ENCODE measurements around the gene TUBGCP6. TPM values are rescaled to one million over a fixed set of nuclear protein-coding genes. Genes with fewer than 3 reads are reported as not detected.

Gene TUBGCP6
- total RNA-seq, 2 donors from 2014 or later = 52.3 to 80.1 TPM

DNA sequence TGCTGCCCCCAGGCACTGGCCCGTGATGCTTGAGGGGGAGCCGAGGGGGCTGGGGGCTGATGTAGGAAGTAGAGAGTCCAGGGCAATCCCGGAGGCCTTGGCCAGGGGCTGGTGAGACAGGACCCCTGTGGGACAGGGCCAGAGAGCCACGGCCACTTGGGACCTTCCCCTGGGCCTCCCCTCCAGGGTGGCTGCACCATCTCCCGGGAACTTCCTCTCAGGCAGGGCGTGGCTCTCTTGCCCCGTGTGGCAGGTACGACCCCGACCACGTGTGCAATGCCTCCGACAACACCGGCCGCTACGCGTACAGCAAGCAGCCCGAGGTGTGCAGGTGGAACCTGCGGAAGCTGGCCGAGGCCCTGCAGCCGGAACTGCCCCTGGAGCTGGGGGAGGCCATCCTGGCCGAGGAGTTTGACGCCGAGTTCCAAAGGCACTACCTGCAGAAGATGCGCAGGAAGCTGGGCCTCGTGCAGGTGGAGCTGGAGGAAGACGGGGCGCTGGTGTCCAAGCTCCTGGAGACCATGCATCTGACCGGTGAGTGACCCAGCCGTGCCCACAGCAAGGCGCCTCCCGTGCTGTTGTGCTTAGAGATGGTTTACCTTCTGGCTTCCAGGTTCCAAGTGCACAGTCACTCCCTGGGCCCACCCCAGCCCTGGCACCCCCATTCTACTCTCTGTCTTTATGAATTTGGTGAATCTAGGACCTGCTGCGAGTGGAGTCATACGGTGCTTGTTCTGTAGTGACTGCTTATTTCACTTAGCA lies 34.3 kb downstream of the TUBGCP6 start:
- no peaks in the 10 kb centered on the region for H3K9me3 ChIP-seq
- peaks cover 26% of the 10 kb centered on the region for H3K36me3 ChIP-seq
- no peak overlapping the region for H3K27ac ChIP-seq
- H3K4me1 ChIP-seq (ENCODE audit: control insufficient read depth in 1 of 2, low read depth in 2 of 2) = peaks cover 0 to 9% of the 10 kb centered on the region in 2 donors
- ATAC-seq (ENCODE audit: insufficient number of reproducible peaks, low FRiP score, low read depth) (no peak), DNase-seq (ENCODE audit: low spot score) (no peak)
- TF ChIP-seq, protein P1, sequence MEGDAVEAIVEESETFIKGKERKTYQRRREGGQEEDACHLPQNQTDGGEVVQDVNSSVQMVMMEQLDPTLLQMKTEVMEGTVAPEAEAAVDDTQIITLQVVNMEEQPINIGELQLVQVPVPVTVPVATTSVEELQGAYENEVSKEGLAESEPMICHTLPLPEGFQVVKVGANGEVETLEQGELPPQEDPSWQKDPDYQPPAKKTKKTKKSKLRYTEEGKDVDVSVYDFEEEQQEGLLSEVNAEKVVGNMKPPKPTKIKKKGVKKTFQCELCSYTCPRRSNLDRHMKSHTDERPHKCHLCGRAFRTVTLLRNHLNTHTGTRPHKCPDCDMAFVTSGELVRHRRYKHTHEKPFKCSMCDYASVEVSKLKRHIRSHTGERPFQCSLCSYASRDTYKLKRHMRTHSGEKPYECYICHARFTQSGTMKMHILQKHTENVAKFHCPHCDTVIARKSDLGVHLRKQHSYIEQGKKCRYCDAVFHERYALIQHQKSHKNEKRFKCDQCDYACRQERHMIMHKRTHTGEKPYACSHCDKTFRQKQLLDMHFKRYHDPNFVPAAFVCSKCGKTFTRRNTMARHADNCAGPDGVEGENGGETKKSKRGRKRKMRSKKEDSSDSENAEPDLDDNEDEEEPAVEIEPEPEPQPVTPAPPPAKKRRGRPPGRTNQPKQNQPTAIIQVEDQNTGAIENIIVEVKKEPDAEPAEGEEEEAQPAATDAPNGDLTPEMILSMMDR (IDR thresholded peaks at IDR 0.05) = no peak
- no peak overlapping the region for H3K4me3 ChIP-seq
- no peaks in the 10 kb centered on the region for H3K27me3 ChIP-seq (replicated peaks; ENCODE audit: insufficient read depth)

DNA sequence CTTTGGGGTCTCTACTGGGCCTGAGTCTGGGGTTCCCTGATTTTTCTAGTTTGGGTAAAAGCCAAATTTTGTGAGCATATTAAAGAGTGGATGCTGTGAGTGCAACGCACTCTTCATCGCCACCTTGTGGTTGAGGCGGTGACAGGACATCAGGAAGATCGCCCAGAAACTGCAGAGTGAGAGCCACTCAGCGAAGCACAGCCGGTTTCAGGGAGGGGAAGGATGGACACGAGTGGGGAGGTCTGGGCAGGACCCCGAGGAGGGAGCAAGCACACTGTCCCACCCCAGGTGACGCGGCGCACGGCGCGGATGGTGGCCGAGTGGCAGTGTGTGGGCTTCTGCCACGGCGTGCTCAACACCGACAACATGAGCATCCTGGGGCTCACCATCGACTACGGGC lies 34.9 kb downstream of the TUBGCP6 start:
- no peak for ATAC-seq (ENCODE audit: insufficient number of reproducible peaks, low FRiP score, low read depth)
- Histone ChIP-seq H3K27ac (no peak overlapping the region), H3K4me1 (ENCODE audit: control insufficient read depth in 1 of 2, low read depth in 2 of 2) (peaks cover 0 to 9% of the 10 kb centered on the region in 2 donors), H3K9me3 (no peaks in the 10 kb centered on the region), H3K27me3 (replicated peaks; ENCODE audit: insufficient read depth) (no peaks in the 10 kb centered on the region), H3K4me3 (no peak overlapping the region), H3K36me3 (peaks cover 26% of the 10 kb centered on the region)
- DNase-seq (ENCODE audit: low spot score) = no peak
- TF ChIP-seq, protein P1 (IDR thresholded peaks at IDR 0.05) = peak; percentile 84

DNA sequence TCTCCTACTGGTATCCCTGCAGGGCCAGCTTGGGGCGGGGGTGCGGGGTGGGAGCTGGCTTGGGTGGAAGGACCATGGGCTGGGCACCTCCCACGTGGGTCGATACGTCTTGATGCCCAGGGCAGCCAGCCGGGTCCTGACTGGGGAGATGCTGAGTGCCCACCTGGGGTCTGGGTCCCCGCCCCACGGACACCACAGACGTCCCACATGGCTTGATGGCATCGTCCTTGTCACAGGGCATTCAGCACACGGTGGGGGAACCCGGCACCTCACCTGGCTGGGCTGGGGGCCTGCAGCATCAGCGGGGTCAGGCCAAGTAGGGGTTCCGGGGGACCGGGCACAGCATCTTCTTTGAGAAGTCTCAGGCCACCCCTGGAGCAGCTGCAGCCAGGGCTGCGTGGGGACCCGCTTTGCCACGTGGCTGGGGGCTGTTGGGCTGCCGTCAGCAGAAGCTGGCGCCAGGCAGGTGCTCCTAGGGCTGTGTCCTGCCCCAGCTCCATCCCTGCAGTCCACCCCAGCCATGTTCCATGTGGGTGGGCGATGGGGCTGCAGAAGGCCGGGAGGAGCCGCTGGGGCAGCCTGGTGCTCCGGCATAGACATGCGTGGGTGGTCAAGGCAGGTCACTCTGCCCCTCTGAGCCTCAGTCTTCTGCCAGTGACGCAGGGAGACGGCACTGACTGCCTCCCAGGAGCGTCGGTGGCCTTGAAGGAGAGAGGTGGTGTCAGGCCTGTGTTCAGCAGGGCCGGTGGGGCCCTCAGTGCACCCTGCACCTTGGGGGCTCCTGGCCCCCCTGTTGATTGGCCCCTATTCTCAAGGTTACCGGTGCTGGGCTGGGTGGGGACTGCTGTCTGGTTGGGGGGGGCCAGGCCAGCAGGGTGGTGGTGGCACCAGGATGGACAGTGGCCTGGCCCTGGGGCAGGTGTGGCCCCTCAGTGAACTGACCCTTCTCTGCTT lies 35.6 kb downstream of the TUBGCP6 start:
- H3K27me3 ChIP-seq (replicated peaks; ENCODE audit: insufficient read depth) = no peaks in the 10 kb centered on the region
- H3K9me3 ChIP-seq = no peaks in the 10 kb centered on the region
- H3K36me3 ChIP-seq = peaks cover 23% of the 10 kb centered on the region
- DNase-seq (ENCODE audit: low spot score) (no peak), ATAC-seq (ENCODE audit: insufficient number of reproducible peaks, low FRiP score, low read depth) (no peak)
- peaks cover 0 to 9% of the 10 kb centered on the region in 2 donors for H3K4me1 ChIP-seq (ENCODE audit: control insufficient read depth in 1 of 2, low read depth in 2 of 2)
- no peak overlapping the region for H3K4me3 ChIP-seq
- no peak overlapping the region for H3K27ac ChIP-seq
- TF ChIP-seq, protein P1 (IDR thresholded peaks at IDR 0.05) = no peak

- Histone ChIP-seq H3K27me3 (replicated peaks; ENCODE audit: insufficient read depth) (no peaks in the 10 kb centered on the region), H3K4me1 (ENCODE audit: control insufficient read depth in 1 of 2, low read depth in 2 of 2) (peaks cover 0 to 9% of the 10 kb centered on the region in 2 donors), H3K9me3 (no peaks in the 10 kb centered on the region), H3K4me3 (no peak overlapping the region), H3K36me3 (peaks cover 23% of the 10 kb centered on the region), H3K27ac (no peak overlapping the region)
- ATAC-seq (ENCODE audit: insufficient number of reproducible peaks, low FRiP score, low read depth) (no peak), DNase-seq (ENCODE audit: low spot score) (no peak)
- TF ChIP-seq, protein P1 (IDR thresholded peaks at IDR 0.05) = no peak
Measured at GRCh38 chr22:50208430-50208938, 36.3 kb downstream of the TUBGCP6 start.

All from thoracic aorta (tissue), 2 donors.